K562 (cell line): ENCODE results near the gene TAF5L. TPM values are rescaled to one million over a fixed set of nuclear protein-coding genes. Genes with fewer than 3 reads are reported as not detected.

Source experiments
- DACH1 ChIP-seq: fragments of 450-650 bp; IDR thresholded peaks from 2 replicates; pipeline ENCODE4 v1.6.1; 2018; ENCODE audit not compliant: partially characterized antibody
- FOXA3 ChIP-seq, 2 experiments: fragments of 450-650 bp in 1 of 2; sonication (generic) in 1 of 2; formaldehyde crosslinking; IDR thresholded peaks in 1 of 2; conservative IDR thresholded peaks in 1 of 2; 2 replicates each; pipeline versions ENCODE4 v1.4.0 to v1.8.0; 2020 to 2022; ENCODE audit warnings: mild to moderate bottlenecking in 2 of 2, missing genetic modification reagents in 1 of 2
- MBD2 ChIP-seq: sonication (generic); IDR thresholded peaks from 2 replicates; pipeline ENCODE4 v1.6.1; 2016; ENCODE audit warnings: low read depth, borderline replicate concordance
- MTF1 ChIP-seq: fragments of 250-450 bp; sonication (Bioruptor Pico); IDR thresholded peaks from 2 replicates; pipeline ENCODE4 v1.9.0; 2021; ENCODE audit warnings: moderate library complexity, mild to moderate bottlenecking, inconsistent platforms, borderline replicate concordance
- NR0B1 ChIP-seq: fragments of 450-650 bp; IDR thresholded peaks from one replicate; pipeline ENCODE4 v1.6.1; 2018; ENCODE audit warnings: mild to moderate bottlenecking, moderate library complexity; ENCODE audit not compliant: partially characterized antibody
- TCFL5 ChIP-seq: fragments of 250-450 bp; sonication (Bioruptor Pico); conservative IDR thresholded peaks from 2 replicates; pipeline ENCODE4 v1.6.1; 2021; ENCODE audit warnings: mild to moderate bottlenecking, moderate library complexity, matching md5 sums
- TOE1 ChIP-seq, 2 experiments: fragments of 450-650 bp in 1 of 2; sonication (generic) in 1 of 2; formaldehyde crosslinking in 1 of 2; IDR thresholded peaks; 2 replicates each; pipeline versions ENCODE4 v1.7.1 to v1.8.0; 2016 to 2022; ENCODE audit warnings: borderline replicate concordance in 2 of 2, mild to moderate bottlenecking in 2 of 2, antibody characterized with exemption in 1 of 2, inconsistent platforms in 1 of 2, low read depth in 1 of 2, missing genetic modification reagents in 1 of 2, moderate library complexity in 1 of 2
- XRCC5 ChIP-seq: fragments of 200-400 bp; formaldehyde crosslinking; IDR thresholded peaks from 2 replicates; pipeline ENCODE4 v1.6.1; 2017; ENCODE audit warnings: low read depth, mild to moderate bottlenecking, low read length
- ZNF318 ChIP-seq, 2 experiments: fragments of 450-650 bp; IDR thresholded peaks; 2 replicates each; pipeline ENCODE4 v1.6.1; 2016; ENCODE audit warnings: mild to moderate bottlenecking in 2 of 2, borderline replicate concordance in 1 of 2, low read depth in 1 of 2, moderate library complexity in 1 of 2
- polyA plus RNA-seq, 8 experiments: library from polyadenylated mRNA; depleted of rRNA in 4 of 8; stranded (reverse) in 5 of 8; unstranded in 3 of 8; fragments of >200 nt; fragmentation: Nextera tagmentation in 2 of 8; fragmentation: Illumina TruSeq in 1 of 8; extraction: Ambion mirVana in 2 of 8; extraction: Trizol in 1 of 8; gene quantifications; 2 replicates each; pipeline versions ENCODE4 v1.2.1 to v1.2.3, GENCODE V29; 2011 to 2014; ENCODE audit warnings: inconsistent platforms in 1 of 8, missing spikeins in 1 of 8
- total RNA-seq, 7 experiments: library from RNA; depleted of rRNA in 6 of 7; stranded (reverse); fragments of >200 nt in 6 of 7; fragmentation: Illumina TruSeq in 2 of 7; extraction: Trizol in 2 of 7; gene quantifications; 2 replicates each; pipeline versions ENCODE4 v1.2.1 to v1.2.3, GENCODE V29; 2011 to 2021; ENCODE audit warnings: low replicate concordance in 1 of 7
- TF ChIP-seq, protein P1 (sequence below): fragments of 450-650 bp; IDR thresholded peaks from 2 replicates; pipeline ENCODE4 v1.6.1; 2018; ENCODE audit not compliant: partially characterized antibody

Gene TAF5L
- total and polyA plus RNA-seq, 9 of the 15 experiments (the other 6 are each of a cell fraction or from before 2014, with no cell fraction given), result 2.2 to 34.2 (median 23.3) TPM

DNA sequence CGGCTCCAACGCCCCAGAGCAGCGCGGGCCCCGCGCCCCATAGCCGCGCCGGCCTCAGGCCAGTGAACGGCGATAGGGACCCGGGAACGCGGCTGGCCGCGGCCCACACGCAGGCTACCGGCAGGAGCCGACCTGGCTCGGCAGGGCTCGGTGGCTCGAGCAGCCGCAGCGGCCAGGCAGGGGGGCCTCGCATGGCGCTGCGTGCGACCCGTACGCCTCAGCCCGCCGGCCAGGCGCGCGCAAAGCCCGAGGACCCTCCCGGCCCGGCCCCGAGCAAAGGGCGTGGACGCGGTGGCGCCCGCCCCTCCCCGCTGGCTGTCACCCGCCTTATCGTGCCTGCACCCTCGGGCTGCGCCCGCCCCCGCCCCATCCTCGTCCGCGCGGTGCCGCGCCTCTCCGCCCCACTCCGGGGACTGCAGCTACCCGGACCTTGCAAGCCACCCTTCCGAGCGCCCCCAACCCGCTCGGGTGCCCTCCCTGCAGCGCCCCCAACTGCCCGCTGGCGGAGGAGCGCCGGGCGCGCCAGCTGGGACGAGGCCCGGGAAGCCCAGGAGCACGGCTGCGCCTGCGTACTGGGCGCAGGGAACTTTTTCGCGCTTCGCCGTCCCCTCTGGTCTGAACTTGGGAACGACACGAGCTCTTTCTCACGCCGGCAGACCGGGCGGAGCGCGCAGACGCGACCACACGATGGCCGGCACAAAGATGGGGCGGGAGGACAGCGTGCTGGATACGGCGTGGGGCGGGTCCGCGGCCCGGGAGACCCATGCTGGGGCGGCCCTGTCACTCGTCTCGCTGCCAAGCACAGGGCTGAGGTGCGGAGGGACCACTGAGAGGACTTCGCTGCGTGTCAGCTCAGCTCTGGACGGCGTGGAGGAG, 67.2 kb downstream of the TAF5L start, which contains the start of gene ABCB10 (continued):
- 0 out of 4 replicates have a peak, but pooled peaks of 1 of the 2 experiments have one; percentile 73 for TF ChIP-seq FOXA3 (CRISPR knock-in tag; conservative IDR thresholded peaks at IDR 0.05 in 1 of 2, IDR thresholded peaks at IDR 0.05 in 1 of 2)
- peak; percentile 92 for TF ChIP-seq TOE1 (IDR thresholded peaks at IDR 0.05; ENCODE audit: borderline replicate concordance)
- peak; percentile 43; the same call in 1 of the 2 replicates for TF ChIP-seq TOE1 (CRISPR knock-in tag; IDR thresholded peaks at IDR 0.05; ENCODE audit: borderline replicate concordance, low read depth)
- no peak for TF ChIP-seq ZNF318 (IDR thresholded peaks at IDR 0.05; ENCODE audit: borderline replicate concordance in 1 of 2, low read depth in 1 of 2)
- TF ChIP-seq, protein P1, sequence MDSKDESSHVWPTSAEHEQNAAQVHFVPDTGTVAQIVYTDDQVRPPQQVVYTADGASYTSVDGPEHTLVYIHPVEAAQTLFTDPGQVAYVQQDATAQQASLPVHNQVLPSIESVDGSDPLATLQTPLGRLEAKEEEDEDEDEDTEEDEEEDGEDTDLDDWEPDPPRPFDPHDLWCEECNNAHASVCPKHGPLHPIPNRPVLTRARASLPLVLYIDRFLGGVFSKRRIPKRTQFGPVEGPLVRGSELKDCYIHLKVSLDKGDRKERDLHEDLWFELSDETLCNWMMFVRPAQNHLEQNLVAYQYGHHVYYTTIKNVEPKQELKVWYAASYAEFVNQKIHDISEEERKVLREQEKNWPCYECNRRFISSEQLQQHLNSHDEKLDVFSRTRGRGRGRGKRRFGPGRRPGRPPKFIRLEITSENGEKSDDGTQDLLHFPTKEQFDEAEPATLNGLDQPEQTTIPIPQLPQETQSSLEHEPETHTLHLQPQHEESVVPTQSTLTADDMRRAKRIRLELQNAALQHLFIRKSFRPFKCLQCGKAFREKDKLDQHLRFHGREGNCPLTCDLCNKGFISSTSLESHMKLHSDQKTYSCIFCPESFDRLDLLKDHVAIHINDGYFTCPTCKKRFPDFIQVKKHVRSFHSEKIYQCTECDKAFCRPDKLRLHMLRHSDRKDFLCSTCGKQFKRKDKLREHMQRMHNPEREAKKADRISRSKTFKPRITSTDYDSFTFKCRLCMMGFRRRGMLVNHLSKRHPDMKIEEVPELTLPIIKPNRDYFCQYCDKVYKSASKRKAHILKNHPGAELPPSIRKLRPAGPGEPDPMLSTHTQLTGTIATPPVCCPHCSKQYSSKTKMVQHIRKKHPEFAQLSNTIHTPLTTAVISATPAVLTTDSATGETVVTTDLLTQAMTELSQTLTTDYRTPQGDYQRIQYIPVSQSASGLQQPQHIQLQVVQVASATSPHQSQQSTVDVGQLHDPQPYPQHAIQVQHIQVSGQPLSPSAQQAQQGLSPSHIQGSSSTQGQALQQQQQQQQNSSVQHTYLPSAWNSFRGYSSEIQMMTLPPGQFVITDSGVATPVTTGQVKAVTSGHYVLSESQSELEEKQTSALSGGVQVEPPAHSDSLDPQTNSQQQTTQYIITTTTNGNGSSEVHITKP, result peak; percentile 49
- no peak for TF ChIP-seq TCFL5
- peak; percentile 97 for TF ChIP-seq DACH1
- TF ChIP-seq MTF1, result no peak
- TF ChIP-seq MBD2, result no peak
- no peak for TF ChIP-seq NR0B1
- peak; percentile 98 for TF ChIP-seq XRCC5
